NB4 (cell line): ENCODE data around the gene UBE2I.

Experiments
- DNase-seq: peaks from one replicate; pipeline ENCODE4 v3.0.0; 2010; ENCODE audit warnings: low read depth
- H3K4me3 ChIP-seq: one replicate; pipeline ENCODE4 v1.5.1; 2011; ENCODE audit warnings: mild to moderate bottlenecking, low read depth, low read length, moderate library complexity
- MAX ChIP-seq: IDR thresholded peaks from 2 replicates; pipeline ENCODE4 v1.6.1; 2011; ENCODE audit warnings: low read depth, low read length
- MYC ChIP-seq: IDR thresholded peaks from 2 replicates; pipeline ENCODE4 v1.6.1; 2011; ENCODE audit warnings: low read depth, low read length
- POLR2A ChIP-seq: IDR thresholded peaks from 2 replicates; pipeline ENCODE4 v1.6.1; 2011; ENCODE audit warnings: mild to moderate bottlenecking; ENCODE audit not compliant: insufficient read length; ENCODE audit errors: extremely low read depth
- TF ChIP-seq, protein P1 (sequence below): IDR thresholded peaks from one replicate; pipeline ENCODE4 v1.5.1; 2012; ENCODE audit warnings: low read depth, low read length

UBE2I gene

GRCh38 chr16:1310832-1311200 is 1.4 kb downstream of the UBE2I start:
- peak overlapping the region; percentile 97 for H3K4me3 ChIP-seq
- TF ChIP-seq MYC: no peak
- peak; percentile 26 for DNase-seq

DNA sequence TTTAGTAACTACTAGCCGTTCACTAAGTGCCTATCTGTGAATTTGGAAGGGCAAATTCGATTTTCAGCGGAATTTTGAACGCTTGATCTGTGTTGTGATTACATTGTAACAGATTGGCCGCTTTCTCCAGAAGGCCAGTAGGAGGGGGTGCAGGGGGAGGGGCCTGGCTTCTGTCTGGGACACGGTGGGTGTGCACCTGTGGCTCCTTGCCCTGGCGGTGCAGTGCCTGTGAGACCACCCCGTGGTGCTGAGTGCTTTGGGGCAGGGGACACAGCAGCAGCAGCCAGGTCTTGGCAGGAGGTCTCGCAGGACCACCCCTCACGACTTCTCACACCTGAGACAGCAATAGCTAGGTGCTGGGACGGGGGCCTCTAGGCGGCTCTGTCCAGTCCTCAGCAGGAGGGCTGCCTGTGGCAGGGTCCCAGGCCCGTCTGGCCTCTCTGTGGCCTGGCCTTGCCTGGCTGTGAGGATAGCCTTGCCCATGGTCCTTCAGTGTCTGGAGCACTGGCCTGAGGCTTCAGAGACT is 1.8 kb downstream of the UBE2I start:
- no peak for DNase-seq
- peak overlapping the region; percentile 97 for H3K4me3 ChIP-seq
- TF ChIP-seq MAX: no peak
- no peak for TF ChIP-seq POLR2A

DNA sequence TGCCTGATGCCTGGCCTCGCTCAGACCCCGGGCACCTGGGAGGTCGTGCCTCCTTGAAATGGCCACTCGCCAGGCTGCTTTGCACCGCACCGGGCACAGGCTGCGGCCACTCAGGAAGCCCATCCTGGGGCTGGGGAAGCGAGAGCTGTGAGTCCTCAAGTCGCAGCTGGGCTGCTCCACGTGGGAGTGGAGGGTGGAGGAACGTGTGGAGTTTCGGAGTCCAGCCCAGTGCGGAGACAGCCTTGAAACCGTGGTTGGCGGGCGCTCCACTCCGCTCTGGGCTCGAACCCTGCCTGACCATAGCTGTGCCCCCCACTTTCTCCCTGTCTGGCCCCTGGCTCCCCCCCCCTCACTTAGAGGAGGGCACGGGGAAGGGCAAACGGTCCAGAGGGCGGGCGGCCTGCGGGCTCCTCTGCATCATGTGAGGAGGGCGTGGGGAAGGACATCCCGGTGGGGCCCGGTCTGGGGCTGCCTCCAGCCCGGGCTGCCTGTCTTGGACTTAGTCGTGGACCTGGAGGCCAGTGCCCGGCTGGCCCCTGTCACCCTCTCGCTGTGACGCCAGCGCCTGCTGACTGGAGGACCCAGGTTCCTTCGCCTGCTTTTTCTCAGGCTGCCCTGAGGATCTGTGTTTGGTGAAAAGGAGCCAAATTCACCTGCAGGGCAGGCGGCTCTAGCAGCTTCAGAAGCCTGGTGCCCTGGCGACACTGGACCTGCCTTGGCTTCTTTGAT is 2.5 kb downstream of the UBE2I start:
- TF ChIP-seq MAX (no peak), MYC (no peak), POLR2A (no peak)
- TF ChIP-seq, protein P1, sequence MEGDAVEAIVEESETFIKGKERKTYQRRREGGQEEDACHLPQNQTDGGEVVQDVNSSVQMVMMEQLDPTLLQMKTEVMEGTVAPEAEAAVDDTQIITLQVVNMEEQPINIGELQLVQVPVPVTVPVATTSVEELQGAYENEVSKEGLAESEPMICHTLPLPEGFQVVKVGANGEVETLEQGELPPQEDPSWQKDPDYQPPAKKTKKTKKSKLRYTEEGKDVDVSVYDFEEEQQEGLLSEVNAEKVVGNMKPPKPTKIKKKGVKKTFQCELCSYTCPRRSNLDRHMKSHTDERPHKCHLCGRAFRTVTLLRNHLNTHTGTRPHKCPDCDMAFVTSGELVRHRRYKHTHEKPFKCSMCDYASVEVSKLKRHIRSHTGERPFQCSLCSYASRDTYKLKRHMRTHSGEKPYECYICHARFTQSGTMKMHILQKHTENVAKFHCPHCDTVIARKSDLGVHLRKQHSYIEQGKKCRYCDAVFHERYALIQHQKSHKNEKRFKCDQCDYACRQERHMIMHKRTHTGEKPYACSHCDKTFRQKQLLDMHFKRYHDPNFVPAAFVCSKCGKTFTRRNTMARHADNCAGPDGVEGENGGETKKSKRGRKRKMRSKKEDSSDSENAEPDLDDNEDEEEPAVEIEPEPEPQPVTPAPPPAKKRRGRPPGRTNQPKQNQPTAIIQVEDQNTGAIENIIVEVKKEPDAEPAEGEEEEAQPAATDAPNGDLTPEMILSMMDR: no peak
- no peak overlapping the region for H3K4me3 ChIP-seq
- DNase-seq: no peak

GRCh38 chr16:1312467-1312816 is 3.0 kb downstream of the UBE2I start:
- no peak for TF ChIP-seq MYC
- TF ChIP-seq, protein P1: no peak
- no peak for TF ChIP-seq POLR2A
- TF ChIP-seq MAX: no peak

DNA sequence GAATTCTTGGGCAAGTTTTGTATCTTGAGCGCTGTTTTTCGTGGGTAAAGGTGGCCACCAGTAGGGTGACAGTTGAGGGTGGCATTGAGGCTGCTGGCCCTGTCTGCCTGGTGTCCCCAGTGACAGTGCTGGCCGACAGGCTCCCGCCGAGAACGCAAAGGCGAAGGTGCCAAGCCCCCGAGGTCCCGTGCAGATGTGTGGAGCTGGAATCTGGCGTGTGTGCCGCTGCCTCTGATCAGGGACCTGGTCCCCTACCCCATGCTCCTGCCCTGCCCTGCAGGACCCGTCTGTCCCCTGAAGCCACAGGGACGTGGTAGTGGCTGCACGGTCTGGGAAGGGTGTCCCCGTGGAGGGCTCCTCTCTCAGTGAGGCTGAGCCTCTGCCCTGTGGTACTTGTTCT is 3.5 kb downstream of the UBE2I start:
- no peak for DNase-seq
- H3K4me3 ChIP-seq: no peak overlapping the region
- TF ChIP-seq, protein P1: no peak
- TF ChIP-seq POLR2A (no peak), MYC (no peak), MAX (no peak)

More at GRCh38 chr16:1312467-1312816, 3.0 kb downstream of the UBE2I start:
- DNase-seq: no peak
- H3K4me3 ChIP-seq: no peak overlapping the region

DNA sequence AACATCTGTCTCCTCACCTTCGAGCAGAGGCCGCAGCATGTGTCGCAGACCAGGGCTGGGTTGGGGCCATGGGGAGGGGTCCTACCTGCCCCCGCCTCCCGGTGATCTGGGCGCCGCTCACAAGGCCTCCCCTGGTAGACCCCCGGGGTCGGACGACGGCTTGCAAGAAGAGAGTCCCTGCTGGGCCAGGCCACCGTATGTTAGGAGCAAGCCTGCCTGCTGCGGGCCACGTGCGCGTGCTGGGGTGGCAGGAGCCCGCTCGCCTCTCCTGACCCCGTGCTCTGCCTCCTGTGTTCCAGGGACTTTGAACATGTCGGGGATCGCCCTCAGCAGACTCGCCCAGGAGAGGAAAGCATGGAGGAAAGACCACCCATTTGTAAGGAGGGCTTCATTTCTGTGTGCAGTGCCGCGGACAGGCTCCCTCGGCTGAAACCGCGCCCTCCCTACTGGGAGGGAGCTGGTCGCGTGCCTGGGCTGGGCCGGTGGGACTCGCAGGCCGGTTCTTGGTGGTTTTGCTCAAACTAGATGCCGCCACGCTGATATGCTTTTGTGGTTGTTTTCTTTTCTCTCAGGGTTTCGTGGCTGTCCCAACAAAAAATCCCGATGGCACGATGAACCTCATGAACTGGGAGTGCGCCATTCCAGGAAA is 4.4 kb downstream of the UBE2I start:
- no peak for DNase-seq
- TF ChIP-seq, protein P1: no peak
- TF ChIP-seq MAX: no peak
- no peak for TF ChIP-seq POLR2A
- no peak for TF ChIP-seq MYC
- H3K4me3 ChIP-seq: no peak overlapping the region
